OCI-LY1 (cell line): ENCODE data around the gene ATM.

Experiments used
- EZH2 ChIP-seq: fragments of 200-600 bp; sonication (generic), shearing (Covaris generic); IDR thresholded peaks from 2 replicates; pipeline ENCODE4 v1.8.0; 2017; ENCODE audit warnings: borderline replicate concordance, mixed run types, mild to moderate bottlenecking, antibody characterized with exemption, low read length, moderate library complexity, mixed read lengths
- TF ChIP-seq, protein P1 (sequence below): fragments of 200-600 bp; sonication (generic), shearing (Covaris generic); IDR thresholded peaks from 2 replicates; pipeline ENCODE4 v1.5.1; 2017; ENCODE audit warnings: mild to moderate bottlenecking, antibody characterized with exemption, low read length, moderate library complexity, mixed read lengths

- TF ChIP-seq, protein P1, sequence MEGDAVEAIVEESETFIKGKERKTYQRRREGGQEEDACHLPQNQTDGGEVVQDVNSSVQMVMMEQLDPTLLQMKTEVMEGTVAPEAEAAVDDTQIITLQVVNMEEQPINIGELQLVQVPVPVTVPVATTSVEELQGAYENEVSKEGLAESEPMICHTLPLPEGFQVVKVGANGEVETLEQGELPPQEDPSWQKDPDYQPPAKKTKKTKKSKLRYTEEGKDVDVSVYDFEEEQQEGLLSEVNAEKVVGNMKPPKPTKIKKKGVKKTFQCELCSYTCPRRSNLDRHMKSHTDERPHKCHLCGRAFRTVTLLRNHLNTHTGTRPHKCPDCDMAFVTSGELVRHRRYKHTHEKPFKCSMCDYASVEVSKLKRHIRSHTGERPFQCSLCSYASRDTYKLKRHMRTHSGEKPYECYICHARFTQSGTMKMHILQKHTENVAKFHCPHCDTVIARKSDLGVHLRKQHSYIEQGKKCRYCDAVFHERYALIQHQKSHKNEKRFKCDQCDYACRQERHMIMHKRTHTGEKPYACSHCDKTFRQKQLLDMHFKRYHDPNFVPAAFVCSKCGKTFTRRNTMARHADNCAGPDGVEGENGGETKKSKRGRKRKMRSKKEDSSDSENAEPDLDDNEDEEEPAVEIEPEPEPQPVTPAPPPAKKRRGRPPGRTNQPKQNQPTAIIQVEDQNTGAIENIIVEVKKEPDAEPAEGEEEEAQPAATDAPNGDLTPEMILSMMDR = no peak
- TF ChIP-seq EZH2 = no peak
Measured at GRCh38 chr11:108221911-108222573, 825 bp upstream of the ATM start.
